ENCODE results near the gene RMRP. TPM values are rescaled to one million over a fixed set of nuclear protein-coding genes. Genes with fewer than 3 reads are reported as not detected.

RMRP gene
- total and polyA plus RNA-seq, 2 donors (not counting 1 experiment from before 2014, with no cell fraction given): 7,890 TPM; not detected in 1

DNA sequence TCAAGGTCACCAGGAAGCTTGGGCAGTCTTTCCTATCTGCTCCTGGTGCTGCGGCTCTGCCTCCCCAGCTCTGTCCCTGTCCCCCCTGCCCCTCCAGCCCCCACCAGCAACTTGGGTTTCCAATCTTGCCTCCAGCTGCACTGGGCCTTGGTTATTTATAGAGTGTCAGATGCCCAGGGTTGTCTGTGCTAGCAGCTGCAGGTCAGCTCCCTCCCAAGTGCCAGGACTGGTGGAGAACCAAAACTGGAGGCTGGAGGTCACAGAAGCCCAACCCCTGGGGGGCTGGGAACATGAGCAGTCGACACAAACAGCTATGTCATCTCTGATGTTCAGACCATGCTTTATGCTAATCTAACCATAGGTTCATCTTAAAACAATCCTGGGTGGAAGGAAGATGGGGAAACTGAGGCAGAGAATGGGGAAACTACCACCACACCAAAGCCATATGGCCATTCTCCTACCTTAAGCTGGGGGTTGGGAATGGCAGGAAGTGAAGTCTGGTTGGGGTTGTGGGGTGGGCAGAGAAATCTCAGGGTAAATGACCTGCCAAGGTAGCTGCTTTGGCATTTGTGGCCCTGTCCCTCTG, 30.2 kb upstream of the RMRP start:
- H3K4me1 ChIP-seq (ENCODE audit: control insufficient read depth in 2 of 2, insufficient read depth in 2 of 2, low read length in 2 of 2): peaks cover 3 to 17% of the 10 kb centered on the region in 2 donors
- no peak for TF ChIP-seq CTCF (IDR thresholded peaks at IDR 0.05)
- no peak for TF ChIP-seq EZH2 (IDR thresholded peaks at IDR 0.05; ENCODE audit: borderline replicate concordance, insufficient read depth, low read depth, low read length, poor library complexity, severe bottlenecking)
- no peak overlapping the region for H3K27ac Mint-ChIP-seq
- no CpG with 5 or more reads among the region's 2 CpGs for WGBS (ENCODE audit: insufficient coverage)
- no peaks in the 10 kb centered on the region for H3K79me2 ChIP-seq (ENCODE audit: control insufficient read depth, insufficient read depth, low read length)
- H3K36me3 ChIP-seq (replicated peaks in 1 of 2; ENCODE audit: control extremely low read depth in 1 of 2, control insufficient read depth in 1 of 2, extremely low read depth in 1 of 2, insufficient read depth in 2 of 2, low read length in 1 of 2): no peaks in the 10 kb centered on the region
- no peak overlapping the region for H3K9ac ChIP-seq (ENCODE audit: low read length)
- no peaks in the 10 kb centered on the region for H3K9me3 ChIP-seq (ENCODE audit: control extremely low read depth in 1 of 3, control insufficient read depth in 2 of 3, insufficient read depth in 1 of 3, low read length in 2 of 3)
- no peaks in the 10 kb centered on the region for H3K9me3 Mint-ChIP-seq (ENCODE audit: insufficient read depth)
- peaks cover 11% of the 10 kb centered on the region for H3K4me1 Mint-ChIP-seq
- no peak overlapping the region for H3K4me3 Mint-ChIP-seq
- no peaks in the 10 kb centered on the region for H4K20me1 ChIP-seq (ENCODE audit: control insufficient read depth, insufficient read depth, low read length, poor library complexity, severe bottlenecking)
- intact Hi-C loops (cut with micrococcal nuclease): no loop called here
- no peaks in the 10 kb centered on the region for H3K27me3 Mint-ChIP-seq
- ChIA-PET POLR2A (interaction anchor here (0.7 kb wide), 1 partner anchor 9 kb away, joined by 3 read pairs; no protein-coding TSS in a partner anchor), CTCF (interaction anchor here (0.6 to 7.6 kb wide), 7 partner anchors 7 to 48 kb away, joined by 3 to 82 read pairs (median 3); no protein-coding TSS in a partner anchor)
- H3K4me3 ChIP-seq (ENCODE audit: control extremely low read depth in 1 of 5, extremely low read depth in 1 of 5, insufficient read depth in 1 of 5, low read depth in 2 of 5, low read length in 4 of 5): no peak overlapping the region
- no peak overlapping the region for H2AFZ ChIP-seq (ENCODE audit: insufficient read depth, low read depth, low read length, poor library complexity, severe bottlenecking)
- no peak overlapping the region for H3K4me2 ChIP-seq (replicated peaks; ENCODE audit: low read depth, low read length, poor library complexity, severe bottlenecking)
- DNase-seq: no peak
- no peak overlapping the region for H3K27ac ChIP-seq (ENCODE audit: low read length in 2 of 2)
- no peaks in the 10 kb centered on the region for H3K27me3 ChIP-seq (replicated peaks in 1 of 4; ENCODE audit: control extremely low read depth in 1 of 4, control insufficient read depth in 3 of 4, insufficient read depth in 4 of 4, low read length in 3 of 4)
- ATAC-seq (ENCODE audit: low read depth): no peak

GRCh38 chr9:35687306-35687705, 29.5 kb upstream of the RMRP start:
- no peak overlapping the region for H3K9ac ChIP-seq (ENCODE audit: low read length)
- 87% methylated on average over 2 of the region's 2 CpGs for WGBS (ENCODE audit: insufficient coverage)
- no peak overlapping the region for H3K27ac Mint-ChIP-seq
- no peaks in the 10 kb centered on the region for H3K79me2 ChIP-seq (ENCODE audit: control insufficient read depth, insufficient read depth, low read length)
- no peaks in the 10 kb centered on the region for H3K27me3 ChIP-seq (replicated peaks in 1 of 4; ENCODE audit: control extremely low read depth in 1 of 4, control insufficient read depth in 3 of 4, insufficient read depth in 4 of 4, low read length in 3 of 4)
- ChIA-PET POLR2A (no interaction called here), CTCF (interaction anchor here (1.1 to 7.6 kb wide), 4 partner anchors 8 to 49 kb away, joined by 3 to 82 read pairs (median 4); no protein-coding TSS in a partner anchor)
- no peak overlapping the region for H3K27ac ChIP-seq (ENCODE audit: low read length in 2 of 2)
- TF ChIP-seq EZH2 (IDR thresholded peaks at IDR 0.05; ENCODE audit: borderline replicate concordance, insufficient read depth, low read depth, low read length, poor library complexity, severe bottlenecking): no peak
- TF ChIP-seq CTCF (IDR thresholded peaks at IDR 0.05): no peak
- intact Hi-C loops (cut with micrococcal nuclease): no loop called here
- ATAC-seq (ENCODE audit: low read depth) (no peak), DNase-seq (no peak)
- H2AFZ ChIP-seq (ENCODE audit: insufficient read depth, low read depth, low read length, poor library complexity, severe bottlenecking): no peak overlapping the region
- peaks cover 3 to 17% of the 10 kb centered on the region in 2 donors for H3K4me1 ChIP-seq (ENCODE audit: control insufficient read depth in 2 of 2, insufficient read depth in 2 of 2, low read length in 2 of 2)
- no peak overlapping the region for H3K4me2 ChIP-seq (replicated peaks; ENCODE audit: low read depth, low read length, poor library complexity, severe bottlenecking)
- H3K27me3 Mint-ChIP-seq: no peaks in the 10 kb centered on the region
- H3K9me3 Mint-ChIP-seq (ENCODE audit: insufficient read depth): no peaks in the 10 kb centered on the region
- H4K20me1 ChIP-seq (ENCODE audit: control insufficient read depth, insufficient read depth, low read length, poor library complexity, severe bottlenecking): no peaks in the 10 kb centered on the region
- H3K4me3 ChIP-seq (ENCODE audit: control extremely low read depth in 1 of 5, extremely low read depth in 1 of 5, insufficient read depth in 1 of 5, low read depth in 2 of 5, low read length in 4 of 5): no peak overlapping the region
- peaks cover 11% of the 10 kb centered on the region for H3K4me1 Mint-ChIP-seq
- no peaks in the 10 kb centered on the region for H3K9me3 ChIP-seq (ENCODE audit: control extremely low read depth in 1 of 3, control insufficient read depth in 2 of 3, insufficient read depth in 1 of 3, low read length in 2 of 3)
- no peaks in the 10 kb centered on the region for H3K36me3 ChIP-seq (replicated peaks in 1 of 2; ENCODE audit: control extremely low read depth in 1 of 2, control insufficient read depth in 1 of 2, extremely low read depth in 1 of 2, insufficient read depth in 2 of 2, low read length in 1 of 2)
- no peak overlapping the region for H3K4me3 Mint-ChIP-seq

Data from B cell (primary cell).